H9 (cell line): Measurements from ENCODE around the gene HMMR. TPM values are rescaled to one million over a fixed set of nuclear protein-coding genes. Genes with fewer than 3 reads are reported as not detected.

Experiments
- DNase-seq: peaks from one replicate; pipeline ENCODE4 v3.0.0-alpha.2; 2017
- H2AFZ ChIP-seq: one replicate; pipeline ENCODE4 v1.6.1; 2013; ENCODE audit warnings: mild to moderate bottlenecking, low read length, control low read depth, moderate library complexity
- H2AK5ac ChIP-seq: 2 replicates; pipeline ENCODE4 v1.6.1; 2013; ENCODE audit warnings: low read length, control low read depth, mixed read lengths; ENCODE audit not compliant: insufficient read length
- H2BK120ac ChIP-seq: one replicate; pipeline ENCODE4 v1.6.1; 2013; ENCODE audit warnings: low read depth, mild to moderate bottlenecking, low read length, control low read depth, inconsistent platforms; ENCODE audit not compliant: poor library complexity, severe bottlenecking
- H2BK12ac ChIP-seq: 2 replicates; pipeline ENCODE4 v1.6.1; 2013; ENCODE audit warnings: low read length, control low read depth, mixed read lengths, low read depth; ENCODE audit not compliant: insufficient read length
- H2BK15ac ChIP-seq: 2 replicates; pipeline ENCODE4 v1.6.1; 2013; ENCODE audit warnings: low read depth, low read length, control low read depth
- H2BK20ac ChIP-seq: one replicate; pipeline ENCODE4 v1.6.1; 2013; ENCODE audit warnings: low read depth, mild to moderate bottlenecking, low read length, control low read depth, inconsistent platforms; ENCODE audit not compliant: poor library complexity, severe bottlenecking
- H2BK5ac ChIP-seq: 2 replicates; pipeline ENCODE4 v1.6.1; 2013; ENCODE audit warnings: low read length, control low read depth, mixed read lengths; ENCODE audit not compliant: insufficient read length
- H3K14ac ChIP-seq: 2 replicates; pipeline ENCODE4 v1.6.1; 2013; ENCODE audit warnings: low read length, control low read depth; ENCODE audit not compliant: insufficient read depth
- H3K18ac ChIP-seq: 2 replicates; pipeline ENCODE4 v1.6.1; 2013; ENCODE audit warnings: low read depth, mild to moderate bottlenecking, mixed read lengths, low read length, control low read depth; ENCODE audit not compliant: insufficient read length
- H3K23ac ChIP-seq: 2 replicates; pipeline ENCODE4 v1.6.1; 2013; ENCODE audit warnings: low read length, control low read depth, mixed read lengths, low read depth; ENCODE audit not compliant: insufficient read length
- H3K23me2 ChIP-seq: 2 replicates; pipeline ENCODE4 v1.6.1; 2013; ENCODE audit warnings: low read depth, mild to moderate bottlenecking, mixed read lengths, low read length, control low read depth; ENCODE audit not compliant: insufficient read length, poor library complexity, severe bottlenecking
- H3K27ac ChIP-seq: 2 replicates; pipeline ENCODE4 v1.5.1; 2013; ENCODE audit warnings: low read length, control low read depth, mixed read lengths, low read depth; ENCODE audit not compliant: insufficient read length
- H3K27me3 ChIP-seq: 2 replicates; pipeline ENCODE4 v1.6.1; 2013; ENCODE audit warnings: low read length, control low read depth, inconsistent platforms; ENCODE audit not compliant: insufficient read depth
- H3K4ac ChIP-seq: 2 replicates; pipeline ENCODE4 v1.6.1; 2013; ENCODE audit warnings: low read depth, mild to moderate bottlenecking, control low read depth, inconsistent platforms, low read length, moderate library complexity
- H3K4me1 ChIP-seq: 2 replicates; pipeline ENCODE4 v1.6.1; 2013; ENCODE audit warnings: low read length, control low read depth, inconsistent platforms; ENCODE audit not compliant: insufficient read depth
- H3K4me2 ChIP-seq: 2 replicates; pipeline ENCODE4 v1.6.1; 2013; ENCODE audit warnings: low read length, control low read depth, mixed read lengths; ENCODE audit not compliant: insufficient read length, insufficient read depth
- H3K56ac ChIP-seq: 2 replicates; pipeline ENCODE4 v1.6.1; 2013; ENCODE audit warnings: low read depth, mild to moderate bottlenecking, mixed read lengths, low read length, control low read depth; ENCODE audit not compliant: insufficient read length
- H3K79me1 ChIP-seq: 2 replicates; pipeline ENCODE4 v1.6.1; 2013; ENCODE audit warnings: low read depth, mild to moderate bottlenecking, moderate library complexity, low read length, control low read depth, inconsistent platforms; ENCODE audit not compliant: insufficient read depth, poor library complexity, severe bottlenecking
- H3K79me2 ChIP-seq: 2 replicates; pipeline ENCODE4 v1.6.1; 2013; ENCODE audit warnings: low read length, control low read depth, inconsistent platforms; ENCODE audit not compliant: insufficient read depth
- H3K9ac ChIP-seq: 2 replicates; pipeline ENCODE4 v1.6.1; 2013; ENCODE audit warnings: low read length, control low read depth, mixed read lengths; ENCODE audit not compliant: insufficient read length; ENCODE audit errors: extremely low read depth
- H3K9me3 ChIP-seq: one replicate; pipeline ENCODE4 v1.6.1; 2013; ENCODE audit warnings: low read depth, low read length, inconsistent platforms; ENCODE audit not compliant: control insufficient read depth
- H3T11ph ChIP-seq: one replicate; pipeline ENCODE4 v1.6.1; 2013; ENCODE audit warnings: mild to moderate bottlenecking, low read length, control low read depth, inconsistent platforms
- H4K20me1 ChIP-seq: one replicate; pipeline ENCODE4 v1.6.1; 2013; ENCODE audit not compliant: control insufficient read depth, insufficient read length, insufficient read depth
- H4K5ac ChIP-seq: 2 replicates; pipeline ENCODE4 v1.6.1; 2013; ENCODE audit warnings: low read depth, mild to moderate bottlenecking, mixed read lengths, low read length, control low read depth; ENCODE audit not compliant: insufficient read length
- H4K8ac ChIP-seq: replicated peaks from 2 replicates; pipeline ENCODE4 v1.6.1; 2013; ENCODE audit warnings: low read length, control low read depth, mixed read lengths, low read depth; ENCODE audit not compliant: insufficient read length
- H4K91ac ChIP-seq: 2 replicates; pipeline ENCODE4 v1.6.1; 2013; ENCODE audit warnings: low read depth, mild to moderate bottlenecking, moderate library complexity, mixed read lengths, low read length, control low read depth; ENCODE audit not compliant: insufficient read length
- H3K27ac Mint-ChIP-seq, 3 experiments: 2 replicates in 2 of 3; 3 replicates in 1 of 3; pipeline ENCODE4 v1.8.0; 2020 to 2021; ENCODE audit warnings: mixed read lengths in 3 of 3, mild to moderate bottlenecking in 1 of 3, moderate library complexity in 1 of 3
- H3K27me3 Mint-ChIP-seq: 2 replicates; pipeline ENCODE4 v1.8.0; 2021; ENCODE audit warnings: low read depth, mild to moderate bottlenecking, moderate library complexity, mixed read lengths
- H3K36me3 Mint-ChIP-seq, 3 experiments: 2 replicates in 2 of 3; 3 replicates in 1 of 3; pipeline ENCODE4 v1.8.0; 2020 to 2021; ENCODE audit warnings: low read depth in 3 of 3, mixed read lengths in 3 of 3; ENCODE audit not compliant: insufficient read depth in 1 of 3
- H3K4me1 Mint-ChIP-seq, 2 experiments: 2 replicates each; pipeline ENCODE4 v1.8.0; 2020; ENCODE audit warnings: mixed read lengths in 2 of 2
- H3K4me3 Mint-ChIP-seq, 2 experiments: 2 replicates in 1 of 2; 3 replicates in 1 of 2; pipeline ENCODE4 v1.8.0; 2020 to 2021; ENCODE audit warnings: mild to moderate bottlenecking in 2 of 2, mixed read lengths in 2 of 2, moderate library complexity in 1 of 2
- H3K9me3 Mint-ChIP-seq, 2 experiments: 2 replicates in 1 of 2; 3 replicates in 1 of 2; pipeline ENCODE4 v1.8.0; 2020; ENCODE audit warnings: mild to moderate bottlenecking in 2 of 2, mixed read lengths in 2 of 2, moderate library complexity in 1 of 2
- CTCF ChIP-seq: fragments of 200-600 bp; sonication (generic); conservative IDR thresholded peaks from 3 replicates; pipeline ENCODE4 v1.8.0; 2021; ENCODE audit warnings: antibody characterized with exemption, mild to moderate bottlenecking
- WGBS: extraction: QIAGEN DNeasy Blood & Tissue Kit; methylation state at CpG from one replicate; pipeline ENCODE4 v1.1.7; 2013; ENCODE audit warnings: missing lambda C conversion rate, low lambda C conversion rate, mixed read lengths; ENCODE audit not compliant: insufficient read length; ENCODE audit errors: extremely low coverage; 5-methylcytosine and 5-hydroxymethylcytosine counted together
- total RNA-seq: library from RNA; stranded (reverse); gene quantifications from 2 replicates; pipeline ENCODE4 v1.2.1, GENCODE V29; 2021

HMMR gene
- total RNA-seq, 1 experiment from 2014 or later = 36.2 TPM

GRCh38 chr5:163467682-163468081 is 7.2 kb downstream of the HMMR start:
- Histone ChIP-seq H2AK5ac (no peak overlapping the region), H3K9me3 (no peaks in the 10 kb centered on the region), H4K20me1 (no peaks in the 10 kb centered on the region), H2BK120ac (no peak overlapping the region), H3K14ac (no peak overlapping the region), H3T11ph (no peak overlapping the region), H3K79me1 (peaks cover 6% of the 10 kb centered on the region), H2BK20ac (no peak overlapping the region), H3K4me2 (no peak overlapping the region), H2BK15ac (no peak overlapping the region), H3K4me1 (no peaks in the 10 kb centered on the region), H3K79me2 (no peaks in the 10 kb centered on the region; the same call in 1 of the 2 replicates), H3K4ac (no peak overlapping the region), H3K23me2 (no peaks in the 10 kb centered on the region), H3K56ac (no peak overlapping the region), H2BK5ac (no peak overlapping the region), H2BK12ac (no peak overlapping the region), H3K18ac (no peak overlapping the region), H3K27me3 (no peaks in the 10 kb centered on the region), H4K91ac (no peak overlapping the region), H2AFZ (no peak overlapping the region), H4K8ac (no peak overlapping the region), H3K27ac (no peak overlapping the region), H3K9ac (no peak overlapping the region), H3K23ac (no peak overlapping the region), H4K5ac (no peak overlapping the region)
- Mint-ChIP-seq H3K27ac (no peak overlapping the region), H3K9me3 (no peaks in the 10 kb centered on the region), H3K27me3 (no peaks in the 10 kb centered on the region), H3K4me1 (0 out of 4 replicates have a peak, but pooled peaks cover 0 to 2% of the 10 kb centered on the region in 2 experiments), H3K36me3 (peaks cover 39 to 76% (median 69%) of the 10 kb centered on the region in 3 experiments), H3K4me3 (no peak overlapping the region)
- WGBS = no CpG with 5 or more reads among the region's 4 CpGs
- DNase-seq = no peak
- TF ChIP-seq CTCF = no peak
